Measurements from ENCODE around the gene IQGAP3. TPM values are rescaled to one million over a fixed set of nuclear protein-coding genes. Genes with fewer than 3 reads are reported as not detected.

Gene IQGAP3
- total and polyA plus RNA-seq, 2 donors (not counting 1 experiment from before 2014, with no cell fraction given), result 0.07 to 0.12 TPM

- POLR2A ChIA-PET, result interaction anchor here (1.2 kb wide), 1 partner anchor 50 kb away, joined by 7 read pairs; the partner anchor contains the start of gene MEF2D
- intact Hi-C loops (cut with micrococcal nuclease), result no loop called here
- Mint-ChIP-seq H3K27me3 (no peaks in the 10 kb centered on the region), H3K4me1 (peaks cover 49% of the 10 kb centered on the region), H3K27ac (peak overlapping the region; percentile 43), H3K4me3 (peak overlapping the region; percentile 1), H3K9me3 (ENCODE audit: insufficient read depth) (no peaks in the 10 kb centered on the region)
- H3K4me2 ChIP-seq (replicated peaks; ENCODE audit: low read depth, low read length, poor library complexity, severe bottlenecking), result peak overlapping the region; percentile 39
- H4K20me1 ChIP-seq (ENCODE audit: control insufficient read depth, insufficient read depth, low read length, poor library complexity, severe bottlenecking), result no peaks in the 10 kb centered on the region
- H3K4me3 ChIP-seq (ENCODE audit: control extremely low read depth in 1 of 5, extremely low read depth in 1 of 5, insufficient read depth in 1 of 5, low read depth in 2 of 5, low read length in 4 of 5), result no peak overlapping the region
- H3K36me3 ChIP-seq (replicated peaks in 1 of 2; ENCODE audit: control extremely low read depth in 1 of 2, control insufficient read depth in 1 of 2, extremely low read depth in 1 of 2, insufficient read depth in 2 of 2, low read length in 1 of 2), result no peaks in the 10 kb centered on the region
- CTCF ChIA-PET, result interaction anchor here (0.9 to 2.3 kb wide), 4 partner anchors 31 to 97 kb away, joined by 3 to 11 read pairs (median 6); no protein-coding TSS in a partner anchor
- H3K79me2 ChIP-seq (ENCODE audit: control insufficient read depth, insufficient read depth, low read length), result no peaks in the 10 kb centered on the region
- WGBS (ENCODE audit: insufficient coverage), result 38% methylated on average over 2 of the region's 3 CpGs
- H3K27ac ChIP-seq (ENCODE audit: low read length in 2 of 2), result peak overlapping the region in 1 of 2 donors; percentile 53
- H2AFZ ChIP-seq (ENCODE audit: insufficient read depth, low read depth, low read length, poor library complexity, severe bottlenecking), result peak overlapping the region; percentile 5
- peaks cover 45 to 49% of the 10 kb centered on the region in 2 donors for H3K4me1 ChIP-seq (ENCODE audit: control insufficient read depth in 2 of 2, insufficient read depth in 2 of 2, low read length in 2 of 2)
- TF ChIP-seq, protein P1, sequence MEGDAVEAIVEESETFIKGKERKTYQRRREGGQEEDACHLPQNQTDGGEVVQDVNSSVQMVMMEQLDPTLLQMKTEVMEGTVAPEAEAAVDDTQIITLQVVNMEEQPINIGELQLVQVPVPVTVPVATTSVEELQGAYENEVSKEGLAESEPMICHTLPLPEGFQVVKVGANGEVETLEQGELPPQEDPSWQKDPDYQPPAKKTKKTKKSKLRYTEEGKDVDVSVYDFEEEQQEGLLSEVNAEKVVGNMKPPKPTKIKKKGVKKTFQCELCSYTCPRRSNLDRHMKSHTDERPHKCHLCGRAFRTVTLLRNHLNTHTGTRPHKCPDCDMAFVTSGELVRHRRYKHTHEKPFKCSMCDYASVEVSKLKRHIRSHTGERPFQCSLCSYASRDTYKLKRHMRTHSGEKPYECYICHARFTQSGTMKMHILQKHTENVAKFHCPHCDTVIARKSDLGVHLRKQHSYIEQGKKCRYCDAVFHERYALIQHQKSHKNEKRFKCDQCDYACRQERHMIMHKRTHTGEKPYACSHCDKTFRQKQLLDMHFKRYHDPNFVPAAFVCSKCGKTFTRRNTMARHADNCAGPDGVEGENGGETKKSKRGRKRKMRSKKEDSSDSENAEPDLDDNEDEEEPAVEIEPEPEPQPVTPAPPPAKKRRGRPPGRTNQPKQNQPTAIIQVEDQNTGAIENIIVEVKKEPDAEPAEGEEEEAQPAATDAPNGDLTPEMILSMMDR (IDR thresholded peaks at IDR 0.05), result no peak
- TF ChIP-seq EZH2 (IDR thresholded peaks at IDR 0.05; ENCODE audit: borderline replicate concordance, insufficient read depth, low read depth, low read length, poor library complexity, severe bottlenecking), result no peak
- no peaks in the 10 kb centered on the region for H3K27me3 ChIP-seq (replicated peaks in 1 of 4; ENCODE audit: control extremely low read depth in 1 of 4, control insufficient read depth in 3 of 4, insufficient read depth in 4 of 4, low read length in 3 of 4)
- H3K9me3 ChIP-seq (ENCODE audit: control extremely low read depth in 1 of 3, control insufficient read depth in 2 of 3, insufficient read depth in 1 of 3, low read length in 2 of 3), result peaks cover 0 to under 1% (median 0%) of the 10 kb centered on the region in 3 donors
- DNase-seq (peak; percentile 36), ATAC-seq (ENCODE audit: low read depth) (peak; percentile 39)
- no peak overlapping the region for H3K9ac ChIP-seq (ENCODE audit: low read length)
These were observed 21.2 kb downstream of the IQGAP3 start for GRCh38 chr1:156551066-156551643.

DNA sequence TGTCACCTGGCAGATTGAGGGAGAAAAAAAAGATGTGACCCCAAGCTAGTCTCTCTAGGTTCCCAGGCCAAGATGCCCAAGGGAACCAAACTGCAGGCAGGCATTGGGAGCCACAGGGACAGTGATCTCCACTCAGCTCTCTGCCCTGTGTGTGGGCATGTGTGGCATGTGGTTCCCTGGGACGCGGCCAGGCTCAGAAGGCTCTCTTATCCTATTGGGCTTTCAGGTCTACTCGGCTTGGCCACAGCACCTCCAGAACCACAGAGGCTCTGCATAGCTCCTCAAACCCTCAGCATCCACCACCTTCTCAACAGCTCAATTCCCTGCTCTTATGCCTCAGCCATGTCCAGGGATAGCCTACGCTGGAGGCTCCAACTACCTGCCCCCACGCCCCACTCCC, 22.0 kb downstream of the IQGAP3 start:
- no peak overlapping the region for H3K4me3 Mint-ChIP-seq

More for the DNA sequence above, 22.0 kb downstream of the IQGAP3 start:
- Histone ChIP-seq H3K9me3 (ENCODE audit: control extremely low read depth in 1 of 3, control insufficient read depth in 2 of 3, insufficient read depth in 1 of 3, low read length in 2 of 3) (no peaks in the 10 kb centered on the region), H3K79me2 (ENCODE audit: control insufficient read depth, insufficient read depth, low read length) (no peaks in the 10 kb centered on the region), H3K4me1 (ENCODE audit: control insufficient read depth in 2 of 2, insufficient read depth in 2 of 2, low read length in 2 of 2) (peaks cover 45 to 49% of the 10 kb centered on the region in 2 donors), H3K36me3 (replicated peaks in 1 of 2; ENCODE audit: control extremely low read depth in 1 of 2, control insufficient read depth in 1 of 2, extremely low read depth in 1 of 2, insufficient read depth in 2 of 2, low read length in 1 of 2) (no peaks in the 10 kb centered on the region), H4K20me1 (ENCODE audit: control insufficient read depth, insufficient read depth, low read length, poor library complexity, severe bottlenecking) (no peaks in the 10 kb centered on the region), H3K4me2 (replicated peaks; ENCODE audit: low read depth, low read length, poor library complexity, severe bottlenecking) (no peak overlapping the region), H3K9ac (ENCODE audit: low read length) (no peak overlapping the region), H3K27ac (ENCODE audit: low read length in 2 of 2) (no peak overlapping the region), H3K4me3 (ENCODE audit: control extremely low read depth in 1 of 5, extremely low read depth in 1 of 5, insufficient read depth in 1 of 5, low read depth in 2 of 5, low read length in 4 of 5) (no peak overlapping the region), H2AFZ (ENCODE audit: insufficient read depth, low read depth, low read length, poor library complexity, severe bottlenecking) (no peak overlapping the region), H3K27me3 (replicated peaks in 1 of 4; ENCODE audit: control extremely low read depth in 1 of 4, control insufficient read depth in 3 of 4, insufficient read depth in 4 of 4, low read length in 3 of 4) (no peaks in the 10 kb centered on the region)
- ChIA-PET POLR2A (no interaction called here), CTCF (interaction anchor here (1.7 to 2.3 kb wide), 3 partner anchors 9 to 69 kb away, joined by 4 to 11 read pairs (median 4); no protein-coding TSS in a partner anchor)
- 89% methylated on average over 5 of the region's 5 CpGs for WGBS (ENCODE audit: insufficient coverage)
- H3K9me3 Mint-ChIP-seq (ENCODE audit: insufficient read depth), result no peaks in the 10 kb centered on the region
- no peak for DNase-seq
- ATAC-seq (ENCODE audit: low read depth), result no peak
- peaks cover 45% of the 10 kb centered on the region for H3K4me1 Mint-ChIP-seq
- H3K27ac Mint-ChIP-seq, result no peak overlapping the region
- intact Hi-C loops (cut with micrococcal nuclease), result no loop called here
- no peaks in the 10 kb centered on the region for H3K27me3 Mint-ChIP-seq
- no peak for TF ChIP-seq EZH2 (IDR thresholded peaks at IDR 0.05; ENCODE audit: borderline replicate concordance, insufficient read depth, low read depth, low read length, poor library complexity, severe bottlenecking)
- TF ChIP-seq, protein P1 (IDR thresholded peaks at IDR 0.05), result no peak
